Measurements from ENCODE around the gene SEPSECS. TPM values are rescaled to one million over a fixed set of nuclear protein-coding genes. Genes with fewer than 3 reads are reported as not detected.
A peak's percentile ranks its signal among the peaks of the same experiment; 100 is the strongest.

Gene SEPSECS
- total RNA-seq, 1 experiment from 2014 or later, result 9.1 TPM

GRCh38 chr4:25163196-25163595, 2.9 kb upstream of the SEPSECS start:
- intact Hi-C loops (cut with micrococcal nuclease; ENCODE audit: unreplicated experiment), result loop anchor here (5.0 kb wide), 2 partner anchors 214 to 1694 kb away; partner anchors contain the start of gene ANAPC4
- Histone ChIP-seq H3K4me3 (no peak overlapping the region), H3K9me2 (ENCODE audit: insufficient read depth) (no peaks in the 10 kb centered on the region), H3K27ac (no peak overlapping the region), H3K79me2 (ENCODE audit: low read depth) (peaks cover 17% of the 10 kb centered on the region), H3K9me3 (ENCODE audit: insufficient read depth, low read depth) (no peaks in the 10 kb centered on the region), H3K36me3 (ENCODE audit: low read depth) (no peaks in the 10 kb centered on the region), H3K27me3 (ENCODE audit: insufficient read depth, low read depth) (no peaks in the 10 kb centered on the region), H3F3A (ENCODE audit: insufficient read depth, low read depth) (peaks cover 19% of the 10 kb centered on the region), H3K4me1 (replicated peaks; ENCODE audit: insufficient read depth) (peaks cover 25% of the 10 kb centered on the region), H4K20me1 (ENCODE audit: insufficient read depth) (no peaks in the 10 kb centered on the region), H2AFZ (no peak overlapping the region), H3K4me2 (no peak overlapping the region)
- no TSS peak for BruUV-seq (replicated peaks)
- TF ChIP-seq CTCF (conservative IDR thresholded peaks at IDR 0.05), result no peak
- no peak for TF ChIP-seq EZH2 (IDR thresholded peaks at IDR 0.05; ENCODE audit: low read depth)
- CTCF ChIA-PET, result no interaction called here
- POLR2A ChIA-PET (ENCODE audit: unreplicated experiment), result interaction anchor here (0.7 kb wide), 1 partner anchor 22 kb away, joined by 3 read pairs; no protein-coding TSS in a partner anchor
- no peak for DNase-seq

GRCh38 chr4:25162566-25162965, 2.3 kb upstream of the SEPSECS start:
- POLR2A ChIA-PET (ENCODE audit: unreplicated experiment), result no interaction called here
- intact Hi-C loops (cut with micrococcal nuclease; ENCODE audit: unreplicated experiment), result loop anchor here (5.0 kb wide), 2 partner anchors 215 to 1695 kb away; partner anchors contain the start of gene ANAPC4

GRCh38 chr4:25161593-25161950, 1.3 kb upstream of the SEPSECS start:
- Histone ChIP-seq H3K9me3 (ENCODE audit: insufficient read depth, low read depth) (no peaks in the 10 kb centered on the region), H3K4me3 (peak overlapping the region; percentile 74), H3K27me3 (ENCODE audit: insufficient read depth, low read depth) (no peaks in the 10 kb centered on the region), H3K27ac (peak overlapping the region; percentile 59), H3K36me3 (ENCODE audit: low read depth) (no peaks in the 10 kb centered on the region), H3K4me1 (replicated peaks; ENCODE audit: insufficient read depth) (peaks cover 26% of the 10 kb centered on the region), H3K79me2 (ENCODE audit: low read depth) (peaks cover 17% of the 10 kb centered on the region), H4K20me1 (ENCODE audit: insufficient read depth) (no peaks in the 10 kb centered on the region), H3F3A (ENCODE audit: insufficient read depth, low read depth) (peaks cover 19% of the 10 kb centered on the region), H2AFZ (peak overlapping the region; percentile 94), H3K4me2 (peak overlapping the region; percentile 90), H3K9me2 (ENCODE audit: insufficient read depth) (no peaks in the 10 kb centered on the region)
- intact Hi-C loops (cut with micrococcal nuclease; ENCODE audit: unreplicated experiment), result loop anchor here (5.0 kb wide), 2 partner anchors 216 to 1696 kb away; partner anchors contain the start of gene ANAPC4
- CTCF ChIA-PET, result interaction anchor here (0.6 to 0.9 kb wide), 2 partner anchors 151 to 398 kb away, joined by 3 to 6 read pairs; no protein-coding TSS in a partner anchor
- BruUV-seq (replicated peaks), result no TSS peak
- peak; percentile 1 to 41 for DNase-seq
- TF ChIP-seq EZH2 (IDR thresholded peaks at IDR 0.05; ENCODE audit: low read depth) (no peak), CTCF (conservative IDR thresholded peaks at IDR 0.05) (no peak)
- POLR2A ChIA-PET (ENCODE audit: unreplicated experiment), result interaction anchor here (0.6 to 1.0 kb wide), 2 partner anchors 16 to 72 kb away, joined by 7 to 8 read pairs; partner anchors contain the start of gene PI4K2B

More at GRCh38 chr4:25162566-25162965, 2.3 kb upstream of the SEPSECS start:
- Histone ChIP-seq H3K27ac (no peak overlapping the region), H3K79me2 (ENCODE audit: low read depth) (peaks cover 17% of the 10 kb centered on the region), H3K9me2 (ENCODE audit: insufficient read depth) (no peaks in the 10 kb centered on the region), H3F3A (ENCODE audit: insufficient read depth, low read depth) (peaks cover 19% of the 10 kb centered on the region), H4K20me1 (ENCODE audit: insufficient read depth) (no peaks in the 10 kb centered on the region), H3K36me3 (ENCODE audit: low read depth) (no peaks in the 10 kb centered on the region), H3K4me2 (peak overlapping the region; percentile 90; the same call in 1 of the 2 replicates), H2AFZ (no peak overlapping the region), H3K9me3 (ENCODE audit: insufficient read depth, low read depth) (no peaks in the 10 kb centered on the region), H3K4me1 (replicated peaks; ENCODE audit: insufficient read depth) (peaks cover 26% of the 10 kb centered on the region), H3K4me3 (peak overlapping the region; percentile 74; the same call in 1 of the 2 replicates), H3K27me3 (ENCODE audit: insufficient read depth, low read depth) (no peaks in the 10 kb centered on the region)
- no TSS peak for BruUV-seq (replicated peaks)
- CTCF ChIA-PET, result interaction anchor here (0.7 kb wide), 1 partner anchor 1771 kb away, joined by 6 read pairs; no protein-coding TSS in a partner anchor
- no peak for TF ChIP-seq CTCF (conservative IDR thresholded peaks at IDR 0.05)
- TF ChIP-seq EZH2 (IDR thresholded peaks at IDR 0.05; ENCODE audit: low read depth), result no peak
- DNase-seq, result no peak
